Measurements from ENCODE around the gene EML4. TPM values are rescaled to one million over a fixed set of nuclear protein-coding genes. Genes with fewer than 3 reads are reported as not detected.

Gene EML4
- total and polyA plus RNA-seq, 2 of the 13 experiments (the other 11 are each of a cell fraction or from before 2014, with no cell fraction given): 243 to 476 TPM

DNA sequence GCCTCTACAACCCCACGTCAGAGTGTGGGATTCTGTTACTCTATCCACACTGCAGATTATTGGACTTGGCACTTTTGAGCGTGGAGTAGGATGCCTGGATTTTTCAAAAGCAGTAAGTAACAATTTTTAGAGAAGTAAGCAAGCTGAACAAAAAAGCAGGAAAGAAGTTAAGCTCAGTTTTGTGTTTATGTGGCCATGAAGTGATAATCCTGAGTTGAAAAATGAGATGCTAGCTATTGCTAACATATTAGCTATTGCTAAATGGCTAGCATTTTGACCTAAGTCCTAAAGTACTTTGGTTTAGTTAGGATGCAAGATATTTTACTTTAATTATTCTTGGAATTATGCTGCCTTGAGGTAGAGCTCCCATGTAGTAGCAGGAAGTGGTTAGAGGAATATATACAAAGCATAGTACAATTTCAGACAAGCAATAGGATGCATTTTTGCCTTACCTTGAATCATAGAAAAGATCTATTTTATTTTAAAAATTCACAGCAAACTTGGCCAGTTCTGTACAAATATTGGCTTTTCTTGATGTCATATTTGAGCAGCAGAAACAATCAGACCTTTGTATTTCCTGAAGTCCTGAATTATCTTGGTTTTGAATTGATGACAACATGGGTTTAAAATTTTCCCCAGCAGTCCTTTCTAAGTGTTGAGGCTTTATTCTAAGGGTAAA is 117.3 kb downstream of the EML4 start (continued):
- TF ChIP-seq, protein P1, sequence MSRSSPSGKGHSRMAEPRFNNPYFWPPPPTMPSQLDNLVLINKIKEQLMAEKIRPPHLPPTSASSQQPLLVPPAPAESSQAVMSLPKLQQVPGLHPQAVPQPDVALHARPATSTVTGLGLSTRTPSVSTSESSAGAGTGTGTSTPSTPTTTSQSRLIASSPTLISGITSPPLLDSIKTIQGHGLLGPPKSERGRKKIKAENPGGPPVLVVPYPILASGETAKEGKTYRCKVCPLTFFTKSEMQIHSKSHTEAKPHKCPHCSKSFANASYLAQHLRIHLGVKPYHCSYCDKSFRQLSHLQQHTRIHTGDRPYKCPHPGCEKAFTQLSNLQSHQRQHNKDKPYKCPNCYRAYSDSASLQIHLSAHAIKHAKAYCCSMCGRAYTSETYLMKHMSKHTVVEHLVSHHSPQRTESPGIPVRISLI (CRISPR knock-in tag; IDR thresholded peaks at IDR 0.05; ENCODE audit: borderline replicate concordance): no peak
- TF ChIP-seq, protein P2, sequence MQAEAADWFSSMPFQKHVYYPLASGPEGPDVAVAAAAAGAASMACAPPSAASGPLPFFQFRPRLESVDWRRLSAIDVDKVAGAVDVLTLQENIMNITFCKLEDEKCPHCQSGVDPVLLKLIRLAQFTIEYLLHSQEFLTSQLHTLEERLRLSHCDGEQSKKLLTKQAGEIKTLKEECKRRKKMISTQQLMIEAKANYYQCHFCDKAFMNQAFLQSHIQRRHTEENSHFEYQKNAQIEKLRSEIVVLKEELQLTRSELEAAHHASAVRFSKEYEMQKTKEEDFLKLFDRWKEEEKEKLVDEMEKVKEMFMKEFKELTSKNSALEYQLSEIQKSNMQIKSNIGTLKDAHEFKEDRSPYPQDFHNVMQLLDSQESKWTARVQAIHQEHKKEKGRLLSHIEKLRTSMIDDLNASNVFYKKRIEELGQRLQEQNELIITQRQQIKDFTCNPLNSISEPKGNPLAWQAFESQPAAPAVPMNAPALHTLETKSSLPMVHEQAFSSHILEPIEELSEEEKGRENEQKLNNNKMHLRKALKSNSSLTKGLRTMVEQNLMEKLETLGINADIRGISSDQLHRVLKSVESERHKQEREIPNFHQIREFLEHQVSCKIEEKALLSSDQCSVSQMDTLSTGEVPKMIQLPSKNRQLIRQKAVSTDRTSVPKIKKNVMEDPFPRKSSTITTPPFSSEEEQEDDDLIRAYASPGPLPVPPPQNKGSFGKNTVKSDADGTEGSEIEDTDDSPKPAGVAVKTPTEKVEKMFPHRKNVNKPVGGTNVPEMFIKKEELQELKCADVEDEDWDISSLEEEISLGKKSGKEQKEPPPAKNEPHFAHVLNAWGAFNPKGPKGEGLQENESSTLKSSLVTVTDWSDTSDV (CRISPR knock-in tag; IDR thresholded peaks at IDR 0.05): no peak
- TF ChIP-seq HNF4G (IDR thresholded peaks at IDR 0.05; ENCODE audit: borderline replicate concordance, low read depth, low read length): peak; percentile 3; the same call in 1 of the 2 replicates
- no peak for TF ChIP-seq HNF4G (CRISPR knock-in tag; IDR thresholded peaks at IDR 0.05; ENCODE audit: borderline replicate concordance, low read depth)
- peak; percentile 70 for TF ChIP-seq ASH2L (IDR thresholded peaks at IDR 0.05; ENCODE audit: insufficient read length, low read depth, low read length)
- no peak for TF ChIP-seq SSRP1 (CRISPR knock-in tag; IDR thresholded peaks at IDR 0.05)
- TF ChIP-seq, protein P3, sequence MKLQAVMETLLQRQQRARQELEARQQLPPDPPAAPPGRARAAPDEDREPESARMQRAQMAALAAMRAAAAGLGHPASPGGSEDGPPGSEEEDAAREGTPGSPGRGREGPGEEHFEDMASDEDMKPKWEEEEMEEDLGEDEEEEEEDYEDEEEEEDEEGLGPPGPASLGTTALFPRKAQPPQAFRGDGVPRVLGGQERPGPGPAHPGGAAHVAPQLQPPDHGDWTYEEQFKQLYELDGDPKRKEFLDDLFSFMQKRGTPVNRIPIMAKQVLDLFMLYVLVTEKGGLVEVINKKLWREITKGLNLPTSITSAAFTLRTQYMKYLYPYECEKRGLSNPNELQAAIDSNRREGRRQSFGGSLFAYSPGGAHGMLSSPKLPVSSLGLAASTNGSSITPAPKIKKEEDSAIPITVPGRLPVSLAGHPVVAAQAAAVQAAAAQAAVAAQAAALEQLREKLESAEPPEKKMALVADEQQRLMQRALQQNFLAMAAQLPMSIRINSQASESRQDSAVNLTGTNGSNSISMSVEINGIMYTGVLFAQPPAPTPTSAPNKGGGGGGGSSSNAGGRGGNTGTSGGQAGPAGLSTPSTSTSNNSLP (IDR thresholded peaks at IDR 0.05; ENCODE audit: low read depth, low read length): no peak
- TF ChIP-seq CREB1 (IDR thresholded peaks at IDR 0.05): no peak
- peak; percentile 65 for TF ChIP-seq CREB1 (CRISPR knock-in tag; IDR thresholded peaks at IDR 0.05)
- TF ChIP-seq NFIC (IDR thresholded peaks at IDR 0.05; ENCODE audit: low read length): peak; percentile 8; the same call in 1 of the 2 replicates
- TF ChIP-seq ZBTB3 (CRISPR knock-in tag; IDR thresholded peaks at IDR 0.05; ENCODE audit: borderline replicate concordance, low read depth): no peak
- no peak for TF ChIP-seq ERF (CRISPR knock-in tag; IDR thresholded peaks at IDR 0.05)
- TF ChIP-seq HDAC2 (CRISPR knock-in tag; IDR thresholded peaks at IDR 0.05): no peak; the same call in 1 of the 2 replicates
- no peak for TF ChIP-seq ZNF180 (CRISPR knock-in tag; IDR thresholded peaks at IDR 0.05; ENCODE audit: borderline replicate concordance, low read depth)
- TF ChIP-seq SMC3 (IDR thresholded peaks at IDR 0.05; ENCODE audit: low read length): no peak
- no peak for TF ChIP-seq ZIK1 (CRISPR knock-in tag; IDR thresholded peaks at IDR 0.05; ENCODE audit: borderline replicate concordance, low read depth)
- no peak for TF ChIP-seq ZKSCAN5 (CRISPR knock-in tag; IDR thresholded peaks at IDR 0.05)
- no peak for TF ChIP-seq PCBP2 (optimal IDR thresholded peaks at IDR 0.05; ENCODE audit: low read depth, low read length, poor library complexity, severe bottlenecking)
- TF ChIP-seq, protein P4, sequence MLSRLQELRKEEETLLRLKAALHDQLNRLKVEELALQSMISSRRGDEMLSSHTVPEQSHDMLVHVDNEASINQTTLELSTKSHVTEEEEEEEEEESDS (CRISPR knock-in tag; IDR thresholded peaks at IDR 0.05; ENCODE audit: borderline replicate concordance): no peak
- no peak for TF ChIP-seq EED (CRISPR knock-in tag; IDR thresholded peaks at IDR 0.05)
- no peak for TF ChIP-seq ELF4 (CRISPR knock-in tag; IDR thresholded peaks at IDR 0.05; ENCODE audit: borderline replicate concordance)
- TF ChIP-seq EP300 (IDR thresholded peaks at IDR 0.05; ENCODE audit: low read depth in 2 of 2, low read length in 2 of 2): peak in 1 of 2 experiments; percentile 28; a peak in 1 of 4 replicates
- no peak for TF ChIP-seq EP300 (CRISPR knock-in tag; IDR thresholded peaks at IDR 0.05; ENCODE audit: borderline replicate concordance)
- TF ChIP-seq CEBPB (IDR thresholded peaks at IDR 0.05; ENCODE audit: borderline replicate concordance, low read depth, low read length): peak; percentile 71; the same call in 1 of the 2 replicates

Measured in HepG2 (cell line).